HCT116 (cell line): ENCODE measurements around the gene LRIT2. TPM values are rescaled to one million over a fixed set of nuclear protein-coding genes. Genes with fewer than 3 reads are reported as not detected.

ENCODE experiments used
- ATAC-seq: fragments of 200-7000 bp; cut with Tn5 transposase; 2 replicates; pipeline ENCODE4 v1.9.1; 2020; ENCODE audit warnings: mild to moderate bottlenecking, moderate library complexity
- BruUV-seq: library from RNA; stranded (reverse); fragments of 400-500 nt; replicated peaks from 2 replicates; lab custom pipeline; 2021; lab: Mats Ljungman, UMichigan
- CTCF ChIA-PET: fragments of 300-600 bp; sonication (Branson Sonifier 250); formaldehyde crosslinking; loops from one replicate; lab custom pipeline; 2021; ENCODE audit warnings: antibody characterized with exemption; lab: Charles Lee
- POLR2A ChIA-PET: fragments of 300-600, 350-600 bp; sonication (Branson Sonifier 250); formaldehyde crosslinking; loops from one replicate; lab custom pipeline; 2021; ENCODE audit warnings: antibody characterized with exemption; lab: Charles Lee
- RAD21 ChIA-PET, 2 experiments: fragments of 300-600 bp; sonication (Branson Sonifier 250); formaldehyde crosslinking; loops; one replicate each; lab custom pipeline; 2023; ENCODE audit warnings: low total read pairs in 2 of 2; ENCODE audit not compliant: uncharacterized antibody in 2 of 2, unreplicated experiment in 2 of 2, low non-redundant PET in 1 of 2; lab: Charles Lee
- DNase-seq: peaks from one replicate; pipeline ENCODE4 v3.0.0-alpha.2; 2010; ENCODE audit warnings: low read depth, low spot score
- H2AFZ ChIP-seq: fragments of 200-600 bp; shearing (Covaris generic), sonication (generic); 2 replicates; pipeline ENCODE4 v1.6.1; 2017; ENCODE audit warnings: low read depth, mixed run types, mixed read lengths, antibody characterized with exemption, low read length; ENCODE audit not compliant: poor library complexity, severe bottlenecking
- H3K27ac ChIP-seq: 2 replicates; pipeline ENCODE4 v1.5.1; 2012; ENCODE audit warnings: low read depth, low read length
- H3K27me3 ChIP-seq: fragments of 200-600 bp; sonication (generic); 2 replicates; pipeline ENCODE4 v1.6.1; 2016; ENCODE audit warnings: mixed run types, low read length, mixed read lengths; ENCODE audit not compliant: insufficient read depth
- H3K36me3 ChIP-seq, 2 experiments: fragments of 200-500 bp in 1 of 2; fragments of 200-600 bp in 1 of 2; sonication (Bioruptor generic) in 1 of 2; sonication (generic) in 1 of 2; 2 replicates each; pipeline versions ENCODE4 v1.5.1 to v1.6.1; 2014 to 2016; ENCODE audit warnings: low read length in 2 of 2, inconsistent platforms in 1 of 2, mixed read lengths in 1 of 2, mixed run types in 1 of 2; ENCODE audit not compliant: insufficient read depth in 2 of 2, control insufficient read depth in 1 of 2
- H3K4me1 ChIP-seq, 2 experiments: fragments of 200-600 bp in 1 of 2; sonication (generic) in 1 of 2; 2 replicates each; pipeline versions ENCODE4 v1.5.1 to v1.6.1; 2012 to 2017; ENCODE audit warnings: low read length in 2 of 2, inconsistent platforms in 1 of 2, mild to moderate bottlenecking in 1 of 2, mixed read lengths in 1 of 2, mixed run types in 1 of 2, moderate library complexity in 1 of 2; ENCODE audit not compliant: insufficient read depth in 2 of 2, control insufficient read depth in 1 of 2
- H3K4me2 ChIP-seq: fragments of 200-600 bp; sonication (generic); 2 replicates; pipeline ENCODE4 v1.6.1; 2017; ENCODE audit warnings: mixed run types, low read length, mixed read lengths
- H3K4me3 ChIP-seq, 2 experiments: fragments of 200-600 bp in 1 of 2; sonication (generic) in 1 of 2; replicated peaks in 1 of 2; 2 replicates each; pipeline ENCODE4 v1.5.1; 2011 to 2016; ENCODE audit warnings: low read length in 2 of 2, control low read depth in 1 of 2, low read depth in 1 of 2, mild to moderate bottlenecking in 1 of 2, mixed read lengths in 1 of 2, mixed run types in 1 of 2
- H3K79me2 ChIP-seq: fragments of 200-600 bp; sonication (generic); 2 replicates; pipeline ENCODE4 v1.6.1; 2017; ENCODE audit warnings: mild to moderate bottlenecking, mixed run types, low read length, moderate library complexity, mixed read lengths; ENCODE audit not compliant: insufficient read depth
- H3K9ac ChIP-seq: fragments of 200-600 bp; sonication (generic); 2 replicates; pipeline ENCODE4 v1.6.1; 2016; ENCODE audit warnings: low read length, mixed read lengths
- H3K9me2 ChIP-seq: fragments of 200-600 bp; sonication (generic), shearing (Covaris generic); 2 replicates; pipeline ENCODE4 v1.6.1; 2017; ENCODE audit warnings: mixed run types, mild to moderate bottlenecking, moderate library complexity; ENCODE audit not compliant: insufficient read depth
- H3K9me3 ChIP-seq, 2 experiments: fragments of 200-500 bp in 1 of 2; fragments of 200-600 bp in 1 of 2; sonication (Bioruptor generic) in 1 of 2; sonication (generic) in 1 of 2; 2 replicates each; pipeline ENCODE4 v1.6.1; 2014 to 2017; ENCODE audit warnings: low read length in 2 of 2, mixed read lengths in 2 of 2, inconsistent platforms in 1 of 2, low read depth in 1 of 2, mild to moderate bottlenecking in 1 of 2, mixed run types in 1 of 2, moderate library complexity in 1 of 2; ENCODE audit not compliant: control insufficient read depth in 1 of 2, insufficient read depth in 1 of 2
- H4K20me1 ChIP-seq: fragments of 200-600 bp; sonication (generic), shearing (Covaris generic); 2 replicates; pipeline ENCODE4 v1.6.1; 2017; ENCODE audit warnings: mixed run types, mild to moderate bottlenecking, moderate library complexity; ENCODE audit not compliant: insufficient read depth
- CEBPB ChIP-seq: IDR thresholded peaks from 2 replicates; pipeline ENCODE4 v1.6.1; 2012; ENCODE audit warnings: low read depth
- EZH2phosphoT487 ChIP-seq: fragments of 200-600 bp; IDR thresholded peaks from 2 replicates; pipeline ENCODE4 v1.6.1; 2018; ENCODE audit warnings: antibody characterized with exemption, borderline replicate concordance
- FOSL1 ChIP-seq: IDR thresholded peaks from 2 replicates; pipeline ENCODE4 v1.6.1; 2012; ENCODE audit warnings: low read depth
- JUND ChIP-seq: IDR thresholded peaks from 2 replicates; pipeline ENCODE4 v1.6.1; 2012
- RAD21 ChIP-seq: IDR thresholded peaks from 2 replicates; pipeline ENCODE4 v1.6.1; 2012; ENCODE audit warnings: low read depth, mild to moderate bottlenecking
- SIN3A ChIP-seq: IDR thresholded peaks from 2 replicates; pipeline ENCODE4 v1.6.1; 2012; ENCODE audit warnings: low read depth
- SP1 ChIP-seq: IDR thresholded peaks from 2 replicates; pipeline ENCODE4 v1.6.1; 2012; ENCODE audit warnings: low read depth
- TCF7L2 ChIP-seq: IDR thresholded peaks from 2 replicates; pipeline ENCODE4 v1.7.0; 2011; ENCODE audit warnings: borderline replicate concordance, inconsistent platforms; ENCODE audit not compliant: insufficient read depth, insufficient read length; ENCODE audit errors: extremely low read depth
- intact Hi-C: fragments of 100-400 bp; cut with micrococcal nuclease; formaldehyde crosslinking; loops from 2 replicates; pipeline ENCODE4 v1.10.0; 2022
- total RNA-seq: library from RNA; stranded (reverse); gene quantifications from one replicate; pipeline ENCODE4 v1.2.1, GENCODE V29; 2021; ENCODE audit not compliant: unreplicated experiment
- TF ChIP-seq, protein P1 (sequence below): IDR thresholded peaks from 2 replicates; pipeline ENCODE4 v1.6.1; 2012
- TF ChIP-seq, protein P2 (sequence below): IDR thresholded peaks from 2 replicates; pipeline ENCODE4 v1.6.1; 2012; ENCODE audit warnings: low read depth
- TF ChIP-seq, protein P3 (sequence below), 3 experiments: fragments of 200-600 bp in 1 of 3; sonication (generic) in 1 of 3; IDR thresholded peaks in 2 of 3; conservative IDR thresholded peaks in 1 of 3; 2 replicates each; pipeline ENCODE4 v1.5.1; 2012 to 2017; ENCODE audit warnings: low read depth in 2 of 3, low read length in 2 of 3, antibody characterized with exemption in 1 of 3, borderline replicate concordance in 1 of 3, control low read depth in 1 of 3, mild to moderate bottlenecking in 1 of 3, mixed read lengths in 1 of 3, mixed run types in 1 of 3, moderate library complexity in 1 of 3; ENCODE audit not compliant: insufficient read depth in 1 of 3

LRIT2 gene
- total RNA-seq, 1 experiment from 2014 or later = not detected

- POLR2A ChIA-PET = no interaction called here
- peaks cover 4% of the 10 kb centered on the region; the same call in 1 of the 2 replicates for H3K27me3 ChIP-seq
- no peak overlapping the region for H2AFZ ChIP-seq
- RAD21 ChIA-PET = no interaction called here
- H3K9me2 ChIP-seq = no peaks in the 10 kb centered on the region
- ATAC-seq (no peak), DNase-seq (no peak)
- CTCF ChIA-PET = interaction anchor here (1.8 kb wide), 1 partner anchor 14 kb away, joined by 5 read pairs; no protein-coding TSS in a partner anchor
- H3K9me3 ChIP-seq = no peaks in the 10 kb centered on the region
- intact Hi-C loops = no loop called here
- H3K36me3 ChIP-seq = no peaks in the 10 kb centered on the region
- no peak overlapping the region for H3K27ac ChIP-seq
- TF ChIP-seq, protein P1, sequence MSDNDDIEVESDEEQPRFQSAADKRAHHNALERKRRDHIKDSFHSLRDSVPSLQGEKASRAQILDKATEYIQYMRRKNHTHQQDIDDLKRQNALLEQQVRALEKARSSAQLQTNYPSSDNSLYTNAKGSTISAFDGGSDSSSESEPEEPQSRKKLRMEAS = no peak
- TF ChIP-seq FOSL1 (no peak), TCF7L2 (no peak), RAD21 (no peak), CEBPB (no peak), EZH2phosphoT487 (no peak), SIN3A (no peak), SP1 (no peak), JUND (no peak)
- TF ChIP-seq, protein P2, sequence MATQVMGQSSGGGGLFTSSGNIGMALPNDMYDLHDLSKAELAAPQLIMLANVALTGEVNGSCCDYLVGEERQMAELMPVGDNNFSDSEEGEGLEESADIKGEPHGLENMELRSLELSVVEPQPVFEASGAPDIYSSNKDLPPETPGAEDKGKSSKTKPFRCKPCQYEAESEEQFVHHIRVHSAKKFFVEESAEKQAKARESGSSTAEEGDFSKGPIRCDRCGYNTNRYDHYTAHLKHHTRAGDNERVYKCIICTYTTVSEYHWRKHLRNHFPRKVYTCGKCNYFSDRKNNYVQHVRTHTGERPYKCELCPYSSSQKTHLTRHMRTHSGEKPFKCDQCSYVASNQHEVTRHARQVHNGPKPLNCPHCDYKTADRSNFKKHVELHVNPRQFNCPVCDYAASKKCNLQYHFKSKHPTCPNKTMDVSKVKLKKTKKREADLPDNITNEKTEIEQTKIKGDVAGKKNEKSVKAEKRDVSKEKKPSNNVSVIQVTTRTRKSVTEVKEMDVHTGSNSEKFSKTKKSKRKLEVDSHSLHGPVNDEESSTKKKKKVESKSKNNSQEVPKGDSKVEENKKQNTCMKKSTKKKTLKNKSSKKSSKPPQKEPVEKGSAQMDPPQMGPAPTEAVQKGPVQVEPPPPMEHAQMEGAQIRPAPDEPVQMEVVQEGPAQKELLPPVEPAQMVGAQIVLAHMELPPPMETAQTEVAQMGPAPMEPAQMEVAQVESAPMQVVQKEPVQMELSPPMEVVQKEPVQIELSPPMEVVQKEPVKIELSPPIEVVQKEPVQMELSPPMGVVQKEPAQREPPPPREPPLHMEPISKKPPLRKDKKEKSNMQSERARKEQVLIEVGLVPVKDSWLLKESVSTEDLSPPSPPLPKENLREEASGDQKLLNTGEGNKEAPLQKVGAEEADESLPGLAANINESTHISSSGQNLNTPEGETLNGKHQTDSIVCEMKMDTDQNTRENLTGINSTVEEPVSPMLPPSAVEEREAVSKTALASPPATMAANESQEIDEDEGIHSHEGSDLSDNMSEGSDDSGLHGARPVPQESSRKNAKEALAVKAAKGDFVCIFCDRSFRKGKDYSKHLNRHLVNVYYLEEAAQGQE = no peak
- TF ChIP-seq, protein P3, sequence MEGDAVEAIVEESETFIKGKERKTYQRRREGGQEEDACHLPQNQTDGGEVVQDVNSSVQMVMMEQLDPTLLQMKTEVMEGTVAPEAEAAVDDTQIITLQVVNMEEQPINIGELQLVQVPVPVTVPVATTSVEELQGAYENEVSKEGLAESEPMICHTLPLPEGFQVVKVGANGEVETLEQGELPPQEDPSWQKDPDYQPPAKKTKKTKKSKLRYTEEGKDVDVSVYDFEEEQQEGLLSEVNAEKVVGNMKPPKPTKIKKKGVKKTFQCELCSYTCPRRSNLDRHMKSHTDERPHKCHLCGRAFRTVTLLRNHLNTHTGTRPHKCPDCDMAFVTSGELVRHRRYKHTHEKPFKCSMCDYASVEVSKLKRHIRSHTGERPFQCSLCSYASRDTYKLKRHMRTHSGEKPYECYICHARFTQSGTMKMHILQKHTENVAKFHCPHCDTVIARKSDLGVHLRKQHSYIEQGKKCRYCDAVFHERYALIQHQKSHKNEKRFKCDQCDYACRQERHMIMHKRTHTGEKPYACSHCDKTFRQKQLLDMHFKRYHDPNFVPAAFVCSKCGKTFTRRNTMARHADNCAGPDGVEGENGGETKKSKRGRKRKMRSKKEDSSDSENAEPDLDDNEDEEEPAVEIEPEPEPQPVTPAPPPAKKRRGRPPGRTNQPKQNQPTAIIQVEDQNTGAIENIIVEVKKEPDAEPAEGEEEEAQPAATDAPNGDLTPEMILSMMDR (IDR thresholded peaks at IDR 0.05 in 2 of 3, conservative IDR thresholded peaks at IDR 0.05 in 1 of 3; ENCODE audit: borderline replicate concordance in 1 of 3, insufficient read depth in 1 of 3, low read depth in 2 of 3, low read length in 2 of 3) = no peak
- no peaks in the 10 kb centered on the region for H3K79me2 ChIP-seq
- no peak overlapping the region for H3K4me3 ChIP-seq
- no peaks in the 10 kb centered on the region for H4K20me1 ChIP-seq
- H3K9ac ChIP-seq = no peak overlapping the region
- H3K4me1 ChIP-seq = no peaks in the 10 kb centered on the region
- H3K4me2 ChIP-seq = no peak overlapping the region
- no TSS peak for BruUV-seq
Observed at GRCh38 chr10:84191106-84191505, 34.2 kb downstream of the LRIT2 start.
